ENCODE data around the gene LARGE1. TPM values are rescaled to one million over a fixed set of nuclear protein-coding genes. Genes with fewer than 3 reads are reported as not detected.

The LARGE1 gene
- total RNA-seq, 1 experiment from 2014 or later, result 2.5 TPM

DNA sequence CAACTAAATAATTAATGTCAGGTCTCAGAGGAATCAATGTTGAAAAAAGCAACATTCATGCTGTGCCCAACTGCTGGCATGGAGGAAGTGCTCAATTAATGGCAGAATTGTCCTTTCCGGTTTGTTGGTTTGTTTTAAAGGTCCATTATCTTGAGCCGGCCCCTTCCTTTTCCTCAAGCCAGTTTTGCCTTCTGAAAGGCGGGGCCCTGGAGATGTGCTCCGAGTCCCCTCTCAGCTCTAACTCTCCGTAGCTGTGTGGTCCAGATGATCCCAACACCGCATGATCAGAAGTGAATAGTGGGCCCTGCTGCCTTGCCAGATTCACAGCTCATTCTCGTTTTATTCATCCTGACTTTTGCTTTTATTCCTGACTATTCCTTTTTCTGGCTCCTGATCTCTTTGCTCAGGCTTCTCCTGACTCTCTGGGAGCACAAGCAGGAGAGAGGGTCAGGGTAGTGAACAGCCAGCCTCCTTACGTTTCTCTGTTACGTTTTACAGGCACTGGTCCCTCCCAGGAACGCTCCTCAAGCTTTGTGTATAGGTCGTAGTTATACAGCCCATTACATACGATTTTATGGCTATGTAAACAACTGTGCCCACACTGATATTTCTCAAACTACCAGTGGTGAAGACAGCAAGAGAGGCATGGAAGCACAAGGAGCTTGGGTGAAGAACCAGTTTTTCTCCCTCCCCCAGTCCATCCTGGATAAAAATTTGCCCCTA is 265.9 kb downstream of the LARGE1 start:
- ChIA-PET CTCF (no interaction called here), POLR2A (no interaction called here)
- no peaks in the 10 kb centered on the region for H3K27me3 ChIP-seq (ENCODE audit: control insufficient read depth, insufficient read depth, low read length)
- BruUV-seq (replicated peaks), result no TSS peak
- no peak overlapping the region for H3K4me3 ChIP-seq (ENCODE audit: low read depth in 2 of 2, low read length in 2 of 2)
- H3K36me3 ChIP-seq (ENCODE audit: control insufficient read depth, insufficient read depth, low read length), result no peaks in the 10 kb centered on the region
- intact Hi-C loops (cut with micrococcal nuclease; ENCODE audit: unreplicated experiment), result no loop called here
- no peaks in the 10 kb centered on the region for H3K4me1 ChIP-seq (ENCODE audit: control insufficient read depth, insufficient read depth, low read length)
- no peak for ATAC-seq
- H3K27ac ChIP-seq (ENCODE audit: low read length), result no peak overlapping the region
- H3K9me3 ChIP-seq (ENCODE audit: control insufficient read depth, insufficient read depth, low read depth, low read length), result no peaks in the 10 kb centered on the region
- in situ Hi-C loops (cut with HindIII; ENCODE audit: low pct_unique_long_range_greater_than_20kb, low sequenced_read_pairs), result no loop called here
- no peak for TF ChIP-seq SIN3A (IDR thresholded peaks at IDR 0.05; ENCODE audit: borderline replicate concordance, insufficient read depth, low read depth, low read length)
- TF ChIP-seq, protein P1, sequence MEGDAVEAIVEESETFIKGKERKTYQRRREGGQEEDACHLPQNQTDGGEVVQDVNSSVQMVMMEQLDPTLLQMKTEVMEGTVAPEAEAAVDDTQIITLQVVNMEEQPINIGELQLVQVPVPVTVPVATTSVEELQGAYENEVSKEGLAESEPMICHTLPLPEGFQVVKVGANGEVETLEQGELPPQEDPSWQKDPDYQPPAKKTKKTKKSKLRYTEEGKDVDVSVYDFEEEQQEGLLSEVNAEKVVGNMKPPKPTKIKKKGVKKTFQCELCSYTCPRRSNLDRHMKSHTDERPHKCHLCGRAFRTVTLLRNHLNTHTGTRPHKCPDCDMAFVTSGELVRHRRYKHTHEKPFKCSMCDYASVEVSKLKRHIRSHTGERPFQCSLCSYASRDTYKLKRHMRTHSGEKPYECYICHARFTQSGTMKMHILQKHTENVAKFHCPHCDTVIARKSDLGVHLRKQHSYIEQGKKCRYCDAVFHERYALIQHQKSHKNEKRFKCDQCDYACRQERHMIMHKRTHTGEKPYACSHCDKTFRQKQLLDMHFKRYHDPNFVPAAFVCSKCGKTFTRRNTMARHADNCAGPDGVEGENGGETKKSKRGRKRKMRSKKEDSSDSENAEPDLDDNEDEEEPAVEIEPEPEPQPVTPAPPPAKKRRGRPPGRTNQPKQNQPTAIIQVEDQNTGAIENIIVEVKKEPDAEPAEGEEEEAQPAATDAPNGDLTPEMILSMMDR (IDR thresholded peaks at IDR 0.05), result no peak
- TF ChIP-seq, protein P2, sequence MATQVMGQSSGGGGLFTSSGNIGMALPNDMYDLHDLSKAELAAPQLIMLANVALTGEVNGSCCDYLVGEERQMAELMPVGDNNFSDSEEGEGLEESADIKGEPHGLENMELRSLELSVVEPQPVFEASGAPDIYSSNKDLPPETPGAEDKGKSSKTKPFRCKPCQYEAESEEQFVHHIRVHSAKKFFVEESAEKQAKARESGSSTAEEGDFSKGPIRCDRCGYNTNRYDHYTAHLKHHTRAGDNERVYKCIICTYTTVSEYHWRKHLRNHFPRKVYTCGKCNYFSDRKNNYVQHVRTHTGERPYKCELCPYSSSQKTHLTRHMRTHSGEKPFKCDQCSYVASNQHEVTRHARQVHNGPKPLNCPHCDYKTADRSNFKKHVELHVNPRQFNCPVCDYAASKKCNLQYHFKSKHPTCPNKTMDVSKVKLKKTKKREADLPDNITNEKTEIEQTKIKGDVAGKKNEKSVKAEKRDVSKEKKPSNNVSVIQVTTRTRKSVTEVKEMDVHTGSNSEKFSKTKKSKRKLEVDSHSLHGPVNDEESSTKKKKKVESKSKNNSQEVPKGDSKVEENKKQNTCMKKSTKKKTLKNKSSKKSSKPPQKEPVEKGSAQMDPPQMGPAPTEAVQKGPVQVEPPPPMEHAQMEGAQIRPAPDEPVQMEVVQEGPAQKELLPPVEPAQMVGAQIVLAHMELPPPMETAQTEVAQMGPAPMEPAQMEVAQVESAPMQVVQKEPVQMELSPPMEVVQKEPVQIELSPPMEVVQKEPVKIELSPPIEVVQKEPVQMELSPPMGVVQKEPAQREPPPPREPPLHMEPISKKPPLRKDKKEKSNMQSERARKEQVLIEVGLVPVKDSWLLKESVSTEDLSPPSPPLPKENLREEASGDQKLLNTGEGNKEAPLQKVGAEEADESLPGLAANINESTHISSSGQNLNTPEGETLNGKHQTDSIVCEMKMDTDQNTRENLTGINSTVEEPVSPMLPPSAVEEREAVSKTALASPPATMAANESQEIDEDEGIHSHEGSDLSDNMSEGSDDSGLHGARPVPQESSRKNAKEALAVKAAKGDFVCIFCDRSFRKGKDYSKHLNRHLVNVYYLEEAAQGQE (IDR thresholded peaks at IDR 0.05; ENCODE audit: insufficient read depth in 1 of 2, low read depth in 2 of 2, low read length in 1 of 2), result no peak
- no peak for TF ChIP-seq TCF7L2 (IDR thresholded peaks at IDR 0.05; ENCODE audit: low read depth, low read length)
- no peak for TF ChIP-seq POLR2AphosphoS5 (IDR thresholded peaks at IDR 0.05; ENCODE audit: low read depth, low read length)
- DNase-seq (ENCODE audit: low read depth, low spot score), result no peak

DNA sequence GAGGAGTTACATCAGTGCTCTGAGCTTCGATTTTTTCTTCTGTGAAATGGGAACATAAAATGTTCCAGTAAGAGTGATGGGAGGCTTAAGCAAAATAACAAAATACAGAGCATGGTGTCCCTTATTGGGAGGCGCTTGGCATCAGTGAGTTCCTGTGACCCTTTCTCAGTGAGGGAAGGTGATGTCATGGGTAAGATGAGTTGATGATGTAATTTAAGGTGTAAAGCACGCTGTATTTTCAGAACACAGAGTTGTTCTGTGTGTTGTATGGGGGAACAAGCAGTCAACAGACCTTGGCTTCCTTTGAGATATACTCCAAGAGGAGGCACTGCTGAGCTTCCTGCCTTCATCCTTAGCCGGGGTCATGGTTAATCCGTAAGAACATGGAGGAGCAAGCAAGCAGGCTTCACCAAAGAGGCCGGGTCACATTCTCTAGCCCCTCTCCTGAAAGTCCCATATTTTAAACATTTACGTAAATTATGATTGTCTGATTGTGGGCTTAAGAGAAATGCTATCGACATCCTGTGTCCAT is 266.7 kb downstream of the LARGE1 start:
- no peak for DNase-seq (ENCODE audit: low read depth, low spot score)
- intact Hi-C loops (cut with micrococcal nuclease; ENCODE audit: unreplicated experiment), result no loop called here
- Histone ChIP-seq H3K4me1 (ENCODE audit: control insufficient read depth, insufficient read depth, low read length) (no peaks in the 10 kb centered on the region), H3K4me3 (ENCODE audit: low read depth in 2 of 2, low read length in 2 of 2) (no peak overlapping the region), H3K9me3 (ENCODE audit: control insufficient read depth, insufficient read depth, low read depth, low read length) (no peaks in the 10 kb centered on the region), H3K36me3 (ENCODE audit: control insufficient read depth, insufficient read depth, low read length) (no peaks in the 10 kb centered on the region), H3K27me3 (ENCODE audit: control insufficient read depth, insufficient read depth, low read length) (no peaks in the 10 kb centered on the region), H3K27ac (ENCODE audit: low read length) (no peak overlapping the region)
- CTCF ChIA-PET, result no interaction called here
- POLR2A ChIA-PET, result no interaction called here
- no peak for TF ChIP-seq POLR2AphosphoS5 (IDR thresholded peaks at IDR 0.05; ENCODE audit: low read depth, low read length)
- TF ChIP-seq TCF7L2 (IDR thresholded peaks at IDR 0.05; ENCODE audit: low read depth, low read length), result no peak
- TF ChIP-seq, protein P2 (IDR thresholded peaks at IDR 0.05; ENCODE audit: insufficient read depth in 1 of 2, low read depth in 2 of 2, low read length in 1 of 2), result no peak
- TF ChIP-seq, protein P1 (IDR thresholded peaks at IDR 0.05), result no peak
- TF ChIP-seq SIN3A (IDR thresholded peaks at IDR 0.05; ENCODE audit: borderline replicate concordance, insufficient read depth, low read depth, low read length), result no peak
- no peak for ATAC-seq
- BruUV-seq (replicated peaks), result no TSS peak
- in situ Hi-C loops (cut with HindIII; ENCODE audit: low pct_unique_long_range_greater_than_20kb, low sequenced_read_pairs), result no loop called here

All from Panc1 (cell line).